HepG2 (cell line): Measurements from ENCODE around the gene MAPK1. TPM values are rescaled to one million over a fixed set of nuclear protein-coding genes. Genes with fewer than 3 reads are reported as not detected.

Experiments
- ATAC-seq: fragments of 200-7000 bp; cut with Tn5 transposase; 3 replicates; pipeline ENCODE4 v1.9.1; 2020; ENCODE audit warnings: mild to moderate bottlenecking, moderate library complexity
- BruUV-seq: library from RNA; stranded (reverse); fragments of 400-500 nt; replicated peaks from 2 replicates; lab custom pipeline; 2021; lab: Mats Ljungman, UMichigan
- CTCF ChIA-PET: fragments of 300-600 bp; formaldehyde crosslinking; extraction: SDS; loops from one replicate; lab custom pipeline; 2021; ENCODE audit warnings: low total read pairs, inconsistent platforms, low intra/inter-chr PET ratio; lab: Yijun Ruan, JAX
- POLR2A ChIA-PET: fragments of 350-600 bp; sonication (Branson Sonifier 250); formaldehyde crosslinking; loops from one replicate; lab custom pipeline; 2020; ENCODE audit warnings: antibody characterized with exemption, inconsistent platforms; lab: Yijun Ruan, JAX
- DNase-seq: peaks from one replicate; pipeline ENCODE4 v3.0.0-alpha.2; 2015; ENCODE audit warnings: low spot score
- FAIRE-seq: peaks from 3 replicates; lab custom pipeline; 2011; peaks lifted over from hg19 to GRCh38; lab: Jason Lieb, UNC
- H2AFZ ChIP-seq: one replicate; pipeline ENCODE4 v1.6.1; 2011; ENCODE audit warnings: low read length, inconsistent platforms
- H3K27ac ChIP-seq: fragments of 300-600 bp; 3 replicates; pipeline ENCODE4 v1.8.0; 2011; ENCODE audit warnings: mixed run types, mild to moderate bottlenecking, mixed read lengths, low read length, inconsistent platforms; ENCODE audit not compliant: insufficient read depth; ENCODE audit errors: extremely low read length
- H3K27me3 ChIP-seq, 2 experiments: fragments of 200-600 bp in 1 of 2; 2 replicates in 1 of 2; 3 replicates in 1 of 2; pipeline versions ENCODE4 v1.6.0 to v1.8.0; 2011; ENCODE audit warnings: low read length in 2 of 2, mild to moderate bottlenecking in 2 of 2, moderate library complexity in 2 of 2, inconsistent platforms in 1 of 2; ENCODE audit not compliant: insufficient read depth in 2 of 2, control insufficient read depth in 1 of 2
- H3K36me3 ChIP-seq, 2 experiments: fragments of 200-600 bp in 1 of 2; replicated peaks in 1 of 2; 2 replicates in 1 of 2; 3 replicates in 1 of 2; pipeline versions ENCODE4 v1.5.1 to v1.8.0; 2011; ENCODE audit warnings: low read length in 2 of 2, inconsistent platforms in 1 of 2; ENCODE audit not compliant: insufficient read depth in 2 of 2, control insufficient read depth in 1 of 2
- H3K4me1 ChIP-seq: 2 replicates; pipeline ENCODE4 v1.5.1; 2012; ENCODE audit warnings: low read length, inconsistent platforms; ENCODE audit not compliant: insufficient read depth
- H3K4me2 ChIP-seq: 2 replicates; pipeline ENCODE4 v1.6.0; 2011; ENCODE audit warnings: low read depth, low read length, inconsistent platforms
- H3K4me3 ChIP-seq, 3 experiments: fragments of 200-600 bp in 1 of 3; sonication (generic), shearing (Covaris generic) in 1 of 3; replicated peaks in 1 of 3; 2 replicates each; pipeline ENCODE4 v1.5.1; 2011 to 2016; ENCODE audit warnings: low read length in 3 of 3, inconsistent platforms in 2 of 3, low read depth in 2 of 3, mild to moderate bottlenecking in 2 of 3, control low read depth in 1 of 3, mixed read lengths in 1 of 3; ENCODE audit not compliant: insufficient read depth in 1 of 3
- H3K79me2 ChIP-seq: one replicate; pipeline ENCODE4 v1.6.1; 2011; ENCODE audit warnings: low read length, inconsistent platforms; ENCODE audit not compliant: insufficient read depth
- H3K9ac ChIP-seq: 2 replicates; pipeline ENCODE4 v1.6.0; 2011; ENCODE audit warnings: mild to moderate bottlenecking, low read depth, low read length, inconsistent platforms; ENCODE audit not compliant: insufficient read depth
- H3K9me3 ChIP-seq: 2 replicates; pipeline ENCODE4 v1.5.1; 2012; ENCODE audit warnings: mild to moderate bottlenecking, low read length
- H4K20me1 ChIP-seq: 2 replicates; pipeline ENCODE4 v1.6.0; 2011; ENCODE audit warnings: inconsistent platforms, mild to moderate bottlenecking, low read length, moderate library complexity; ENCODE audit not compliant: insufficient read depth
- AKAP8 ChIP-seq: sonication (generic); formaldehyde crosslinking; IDR thresholded peaks from 2 replicates; pipeline ENCODE4 v1.5.1; 2020; ENCODE audit warnings: mild to moderate bottlenecking, missing genetic modification reagents
- BRD4 ChIP-seq: sonication (generic); formaldehyde crosslinking; IDR thresholded peaks from 2 replicates; pipeline ENCODE4 v1.4.0; 2020; ENCODE audit warnings: missing genetic modification reagents
- DPF2 ChIP-seq: sonication (generic); formaldehyde crosslinking; IDR thresholded peaks from 2 replicates; pipeline ENCODE4 v1.4.0; 2020; ENCODE audit warnings: mild to moderate bottlenecking, low read depth, missing genetic modification reagents, borderline replicate concordance
- FOXO4 ChIP-seq: sonication (generic); formaldehyde crosslinking; conservative IDR thresholded peaks from 2 replicates; pipeline ENCODE4 v1.8.1; 2023; ENCODE audit warnings: missing genetic modification reagents
- HMGXB4 ChIP-seq, 2 experiments: sonication (generic) in 1 of 2; formaldehyde crosslinking in 1 of 2; IDR thresholded peaks; 2 replicates each; pipeline versions ENCODE4 v1.4.0 to v1.6.1; 2018 to 2020; ENCODE audit warnings: missing genetic modification reagents in 2 of 2, borderline replicate concordance in 1 of 2, low read depth in 1 of 2, mild to moderate bottlenecking in 1 of 2, missing biosample characterization in 1 of 2
- HOXA9 ChIP-seq: sonication (generic); formaldehyde crosslinking; IDR thresholded peaks from 2 replicates; pipeline ENCODE4 v1.8.1; 2022; ENCODE audit warnings: missing genetic modification reagents, mild to moderate bottlenecking, moderate library complexity, borderline replicate concordance
- JUN ChIP-seq: sonication (generic); formaldehyde crosslinking; IDR thresholded peaks from 2 replicates; pipeline ENCODE4 v1.4.0; 2020; ENCODE audit warnings: mild to moderate bottlenecking, missing genetic modification reagents
- KDM1A ChIP-seq: IDR thresholded peaks from 2 replicates; pipeline ENCODE4 v1.6.1; 2016; ENCODE audit warnings: missing compliant biosample characterization
- MEIS1 ChIP-seq: sonication (generic); formaldehyde crosslinking; IDR thresholded peaks from 2 replicates; pipeline ENCODE4 v1.9.0; 2021; ENCODE audit warnings: mild to moderate bottlenecking, missing genetic modification reagents, moderate library complexity, borderline replicate concordance
- NFE2 ChIP-seq: sonication (generic); formaldehyde crosslinking; IDR thresholded peaks from 2 replicates; pipeline ENCODE4 v1.4.0; 2020; ENCODE audit warnings: missing genetic modification reagents
- NFE2L1 ChIP-seq: sonication (generic); formaldehyde crosslinking; IDR thresholded peaks from 2 replicates; pipeline ENCODE4 v1.4.0; 2020; ENCODE audit warnings: missing genetic modification reagents, mild to moderate bottlenecking, borderline replicate concordance
- ZFX ChIP-seq: sonication (generic); formaldehyde crosslinking; IDR thresholded peaks from 2 replicates; pipeline ENCODE4 v1.4.0; 2020; ENCODE audit warnings: mild to moderate bottlenecking, low read depth, missing genetic modification reagents, moderate library complexity
- ZNF577 ChIP-seq: sonication (generic); formaldehyde crosslinking; IDR thresholded peaks from 2 replicates; pipeline ENCODE4 v1.4.0; 2020; ENCODE audit warnings: mild to moderate bottlenecking, low read depth, missing genetic modification reagents, borderline replicate concordance
- ZNF747 ChIP-seq: sonication (generic); formaldehyde crosslinking; IDR thresholded peaks from 2 replicates; pipeline ENCODE4 v1.8.1; 2023; ENCODE audit warnings: missing genetic modification reagents, mild to moderate bottlenecking, borderline replicate concordance
- WGBS: methylation state at CpG from one replicate; pipeline ENCODE4 v1.1.6; 2017; ENCODE audit warnings: low lambda C conversion rate; 5-methylcytosine and 5-hydroxymethylcytosine counted together
- in situ Hi-C: cut with HindIII; loops from 2 replicates; pipeline ENCODE4 v1.10.0; 2017; ENCODE audit warnings: low pct_unique_long_range_greater_than_20kb; ENCODE audit not compliant: extremely low pct_ligation_motif_present
- intact Hi-C: fragments of 100-400 bp; cut with micrococcal nuclease; formaldehyde crosslinking; loops from one replicate; pipeline ENCODE4 v1.10.0; 2022; ENCODE audit not compliant: unreplicated experiment
- polyA plus RNA-seq, 8 experiments: library from polyadenylated mRNA; depleted of rRNA in 3 of 8; stranded (reverse) in 7 of 8; unstranded in 1 of 8; fragments of >200 nt; fragmentation: Illumina TruSeq in 4 of 8; extraction: Trizol in 4 of 8; gene quantifications; 2 replicates each; pipeline versions ENCODE4 v1.2.1 to v1.2.3, GENCODE V29; 2011 to 2016; ENCODE audit warnings: low read depth in 4 of 8, missing spikeins in 1 of 8, mixed read lengths in 1 of 8; ENCODE audit not compliant: insufficient read depth in 1 of 8
- total RNA-seq, 5 experiments: library from RNA; depleted of rRNA; stranded (reverse); fragments of >200 nt; fragmentation: Illumina TruSeq; extraction: Trizol; gene quantifications; 2 replicates each; pipeline ENCODE4 v1.2.3, GENCODE V29; 2016; ENCODE audit warnings: low read depth in 1 of 5

The MAPK1 gene
- total and polyA plus RNA-seq, 2 of the 13 experiments (the other 11 are each of a cell fraction or from before 2014, with no cell fraction given): 107 to 114 TPM

GRCh38 chr22:21712751-21713427 lies 154.6 kb downstream of the MAPK1 start (continued):
- TF ChIP-seq HMGXB4 (CRISPR knock-in tag; IDR thresholded peaks at IDR 0.05; ENCODE audit: borderline replicate concordance in 1 of 2, low read depth in 1 of 2) (peak in 1 of 2 experiments; percentile 79; a peak in 2 of 4 replicates), BRD4 (CRISPR knock-in tag) (no peak), KDM1A (no peak), JUN (CRISPR knock-in tag) (no peak), DPF2 (CRISPR knock-in tag) (no peak), ZFX (CRISPR knock-in tag) (no peak), AKAP8 (CRISPR knock-in tag) (no peak)

- CTCF ChIA-PET: interaction anchor here (1.7 to 2.9 kb wide), 2 partner anchors 226 to 240 kb away, joined by 5 to 15 read pairs; partner anchors contain the start of gene PPM1F
- Histone ChIP-seq H3K27me3 (peaks cover 2 to 16% of the 10 kb centered on the region in 2 experiments; a peak in 2 of 5 replicates), H3K9ac (no peak overlapping the region), H3K4me3 (no peak overlapping the region), H3K36me3 (no peaks in the 10 kb centered on the region), H3K9me3 (no peaks in the 10 kb centered on the region), H4K20me1 (no peaks in the 10 kb centered on the region), H3K79me2 (no peaks in the 10 kb centered on the region), H3K27ac (no peak overlapping the region), H3K4me1 (peaks cover 38% of the 10 kb centered on the region), H3K4me2 (no peak overlapping the region), H2AFZ (no peak overlapping the region)
- no TSS peak for BruUV-seq
- 43% methylated on average over 4 of the region's 4 CpGs for WGBS
- in situ Hi-C loops (loop anchor here (5.0 to 10.0 kb wide), 2 partner anchors 47 to 235 kb away; partner anchors contain the start of gene PPIL2), intact Hi-C loops (loop anchor here (2.0 kb wide), 1 partner anchor 241 kb away; the partner anchor contains the start of gene PPM1F)
- ATAC-seq: no peak
- DNase-seq: no peak
- POLR2A ChIA-PET: interaction anchor here (0.7 kb wide), 1 partner anchor 227 kb away, joined by 3 read pairs; no protein-coding TSS in a partner anchor
- FAIRE-seq: no peak
- TF ChIP-seq ZNF577 (CRISPR knock-in tag) (no peak), NFE2 (CRISPR knock-in tag) (no peak), HOXA9 (CRISPR knock-in tag) (no peak), FOXO4 (CRISPR knock-in tag) (no peak), MEIS1 (CRISPR knock-in tag) (no peak), ZNF747 (CRISPR knock-in tag) (no peak), NFE2L1 (CRISPR knock-in tag) (no peak)
Measured at GRCh38 chr22:21711851-21712250, 155.6 kb downstream of the MAPK1 start.
